Measurements from ENCODE around the gene MORN1.
A peak's percentile ranks its signal among the peaks of the same experiment; 100 is the strongest.

MORN1 gene

DNA sequence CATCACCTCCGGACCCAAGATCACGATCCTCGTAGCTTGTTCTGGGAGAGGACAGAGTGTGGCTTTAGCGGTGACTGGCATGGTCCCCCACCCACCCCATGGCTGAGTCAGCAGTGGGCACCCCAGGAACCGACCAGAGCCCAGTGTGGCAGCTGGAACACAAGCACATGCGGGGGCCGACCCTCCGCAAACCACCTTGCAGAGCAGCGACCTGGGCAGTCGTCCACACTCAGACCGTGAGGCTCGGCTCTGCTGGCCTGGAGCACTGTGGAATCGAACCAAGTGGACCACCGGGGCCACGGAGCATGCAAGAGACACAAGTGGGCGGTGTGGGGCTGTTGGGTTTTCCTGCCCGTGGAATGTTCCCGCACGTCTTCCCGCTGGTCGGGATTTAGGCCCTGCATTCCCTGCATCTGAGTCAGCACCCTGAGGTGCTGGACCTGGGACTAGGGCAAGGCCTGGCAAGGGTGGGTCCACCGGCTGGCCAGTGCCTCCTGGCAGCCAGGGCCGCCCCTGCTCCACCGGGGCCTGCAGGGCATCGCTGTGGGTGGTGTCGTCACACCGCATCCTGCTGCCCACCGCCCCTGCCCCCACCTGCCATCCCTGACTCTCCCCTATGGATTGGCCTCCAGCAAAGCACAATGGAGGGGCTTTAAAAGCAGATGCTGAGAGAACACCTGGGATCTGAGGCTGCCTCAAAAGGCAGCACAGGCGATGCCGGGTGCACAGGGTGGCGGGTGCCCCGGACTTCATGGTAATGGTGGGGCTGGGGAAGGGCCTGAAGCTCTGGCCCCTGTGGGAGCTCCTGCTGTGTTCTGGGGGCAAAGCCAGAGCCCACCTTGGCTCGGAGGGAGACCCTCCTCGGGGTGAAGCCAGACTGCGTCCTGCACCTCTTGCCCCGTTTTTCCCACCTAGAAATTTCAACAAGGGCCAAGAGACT lies 18.5 kb downstream of the MORN1 start:
- no peak for DNase-seq

DNA sequence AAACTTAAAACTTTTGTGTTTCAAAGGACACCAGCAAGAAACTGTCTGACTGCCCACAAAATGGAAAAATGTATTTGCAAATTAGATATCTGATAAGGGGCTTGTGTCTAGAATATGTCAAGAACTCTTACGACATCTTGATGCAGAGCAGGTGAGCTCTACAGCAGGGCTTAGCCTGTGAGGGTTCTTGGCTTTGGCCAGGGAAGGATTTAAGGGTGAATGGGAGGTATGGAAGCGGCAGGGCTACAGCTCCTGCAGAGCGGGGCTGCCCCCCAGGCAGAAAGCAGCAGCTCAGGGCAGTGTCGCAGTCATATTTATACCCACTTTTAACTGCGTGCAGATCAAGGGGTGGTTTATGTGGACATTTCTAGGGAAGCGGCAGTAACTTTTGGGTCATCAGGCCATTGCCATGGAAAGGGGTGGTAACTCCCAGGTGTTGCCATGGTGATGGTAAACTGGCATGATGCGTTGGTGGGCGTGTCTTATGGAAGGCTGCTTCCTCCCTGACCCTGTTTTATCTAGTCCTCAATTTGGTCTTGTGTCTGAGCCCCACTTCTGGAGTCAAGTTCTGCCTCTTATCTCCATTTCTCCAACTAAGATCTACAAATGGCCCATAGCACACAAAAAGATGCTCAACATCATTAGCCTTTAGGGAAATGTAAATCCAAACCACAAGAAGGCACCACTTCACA lies 23.2 kb downstream of the MORN1 start:
- DNase-seq = no peak

DNA sequence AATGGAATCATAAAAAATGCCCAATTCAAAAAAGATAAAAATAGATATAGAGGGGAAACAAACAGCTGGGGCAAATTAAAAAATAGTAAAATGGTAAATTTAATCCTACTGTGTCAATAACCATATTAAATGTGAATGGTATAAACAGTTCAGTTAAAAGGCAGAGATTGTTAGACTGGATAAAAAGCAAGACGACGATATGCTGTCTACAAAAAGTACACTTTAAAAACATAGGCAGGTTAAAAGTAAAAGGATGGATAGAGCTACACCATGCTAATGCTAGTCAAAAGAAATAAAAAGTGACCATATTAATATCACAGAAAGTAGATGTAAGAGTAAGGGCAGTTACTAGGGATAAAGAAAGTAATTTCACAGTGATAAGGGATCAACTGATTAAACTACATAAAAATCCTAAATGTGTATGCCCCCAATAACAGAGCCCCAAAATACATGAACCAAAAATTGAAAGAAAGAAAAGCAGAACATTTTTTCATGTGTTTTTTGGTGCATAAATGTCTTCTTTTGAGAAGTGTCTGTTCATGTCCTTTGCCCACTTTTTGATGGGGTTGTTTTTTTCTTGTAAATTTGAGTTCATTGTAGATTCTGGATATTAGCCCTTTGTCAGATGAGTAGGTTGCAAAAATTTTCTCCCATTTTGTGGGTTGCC lies 27.4 kb downstream of the MORN1 start:
- DNase-seq = no peak

DNA sequence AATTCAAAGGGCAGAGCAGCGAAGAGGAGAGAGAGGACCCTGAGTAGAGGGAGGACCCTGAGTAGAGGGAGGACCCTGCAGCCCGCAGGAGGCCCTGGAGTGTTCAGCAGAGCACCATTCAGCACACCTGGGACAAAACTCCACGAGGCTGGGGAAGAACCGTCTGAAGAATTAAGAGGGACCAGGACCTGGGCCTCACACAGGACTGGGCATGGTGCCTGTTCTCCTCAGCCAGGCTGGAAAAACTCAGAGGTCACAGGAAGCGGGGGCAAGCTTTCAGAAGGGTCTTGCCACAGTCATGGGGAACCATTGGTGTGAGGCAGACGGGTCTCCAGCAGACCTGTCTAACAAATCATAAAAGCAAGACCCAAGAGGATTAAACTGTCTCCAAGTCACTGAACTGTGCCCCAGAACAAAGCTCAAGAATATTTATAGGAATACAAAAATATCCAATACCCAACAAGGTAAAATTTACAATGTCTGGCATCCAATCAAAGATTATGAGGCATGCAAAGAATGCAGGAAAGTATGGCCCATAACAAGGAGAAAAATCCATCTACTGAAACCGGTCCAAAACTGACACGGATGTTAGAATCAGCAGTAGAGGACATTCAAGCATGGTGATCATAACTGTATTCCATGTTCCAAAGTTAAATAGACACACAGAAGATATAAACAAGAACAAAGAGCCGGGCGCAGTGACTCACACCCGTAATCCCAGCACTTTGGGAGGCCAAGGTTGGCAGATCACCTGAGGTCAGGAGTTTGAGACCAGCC lies 30.6 kb downstream of the MORN1 start:
- DNase-seq = peak in 1 of 5 experiments; percentile 0

GRCh38 chr1:2358651-2359640 lies 32.4 kb downstream of the MORN1 start:
- DNase-seq = peak in 1 of 5 experiments; percentile 2

GRCh38 chr1:2358072-2358471 lies 33.3 kb downstream of the MORN1 start:
- DNase-seq = peak in 1 of 5 experiments; percentile 1

DNA sequence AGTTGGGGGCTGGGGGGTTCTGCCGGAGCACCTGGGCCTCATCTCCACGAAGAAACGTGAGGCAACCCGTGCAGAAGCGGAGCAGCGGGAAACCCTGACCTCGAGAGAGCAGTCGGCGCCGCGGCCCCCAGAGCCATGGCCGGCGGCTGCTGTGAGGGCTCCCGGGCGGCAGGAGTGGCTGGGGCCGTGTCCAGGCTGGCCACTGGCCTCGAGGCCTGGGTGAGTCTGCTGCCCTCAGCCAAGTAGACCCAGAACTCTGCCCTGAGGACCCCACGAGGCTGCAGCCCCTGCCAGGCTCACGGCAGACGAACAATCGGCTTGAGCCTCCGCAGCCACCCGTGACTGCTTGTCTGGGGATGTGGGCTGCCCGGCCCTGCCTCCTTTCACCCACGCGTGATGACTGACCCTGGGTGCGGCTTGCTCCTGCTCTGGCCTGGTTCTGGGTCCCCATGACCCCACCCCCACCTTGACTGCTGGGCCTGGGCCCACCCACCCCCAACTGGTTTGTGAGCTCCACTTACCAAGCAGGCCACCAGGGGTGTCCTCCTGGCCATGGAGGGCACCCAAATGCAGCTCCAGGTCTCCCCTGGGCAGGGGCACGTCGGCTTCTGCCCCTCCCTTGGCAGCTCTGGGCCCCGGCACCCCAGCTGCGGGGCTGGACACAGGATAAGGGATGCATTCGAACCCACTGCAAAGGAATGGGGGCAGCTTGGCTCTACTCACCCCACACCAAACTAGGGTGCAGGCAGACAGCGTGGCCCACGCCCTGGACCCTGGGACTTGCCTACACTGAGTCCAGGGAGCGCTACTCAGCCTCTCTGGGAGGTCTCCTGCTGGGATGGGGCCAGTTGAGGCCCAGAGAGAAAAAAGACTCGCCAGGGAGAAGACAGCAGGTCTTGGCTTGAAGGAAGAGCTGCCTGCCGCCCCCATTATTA lies 34.2 kb downstream of the MORN1 start:
- peak in 1 of 5 experiments; percentile 2 for DNase-seq

DNA sequence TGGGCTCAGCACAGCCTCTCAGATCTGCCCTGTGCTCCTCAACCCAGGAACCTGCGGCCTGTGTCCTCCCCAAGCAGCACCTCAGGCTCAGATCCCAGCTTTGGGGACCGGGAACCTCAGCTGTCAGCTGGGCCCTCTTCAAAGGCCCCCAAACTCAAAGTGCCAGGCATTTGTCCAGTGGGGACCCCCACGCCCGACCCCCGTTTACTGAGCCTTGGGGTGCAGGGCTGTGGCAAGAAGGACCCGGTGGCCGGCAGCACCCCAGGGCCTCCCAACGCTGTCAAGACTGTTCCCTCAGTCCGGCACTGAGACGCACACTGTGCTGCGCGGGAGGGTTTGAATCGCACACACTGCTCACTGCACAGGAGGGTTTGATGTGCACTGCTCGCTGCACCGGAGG lies 35.0 kb downstream of the MORN1 start:
- DNase-seq = peak in 1 of 5 experiments; percentile 2

GRCh38 chr1:2355373-2356261 lies 35.7 kb downstream of the MORN1 start:
- peak in 1 of 5 experiments; percentile 2 for DNase-seq

- DNase-seq = peak in 1 of 5 experiments; percentile 2
These were observed 36.6 kb downstream of the MORN1 start for GRCh38 chr1:2354511-2355372.

- DNase-seq = peak in 1 of 5 experiments; percentile 0
These were observed 37.6 kb downstream of the MORN1 start for GRCh38 chr1:2353551-2354438.

GRCh38 chr1:2352897-2353550 lies 38.3 kb downstream of the MORN1 start:
- DNase-seq = no peak

DNA sequence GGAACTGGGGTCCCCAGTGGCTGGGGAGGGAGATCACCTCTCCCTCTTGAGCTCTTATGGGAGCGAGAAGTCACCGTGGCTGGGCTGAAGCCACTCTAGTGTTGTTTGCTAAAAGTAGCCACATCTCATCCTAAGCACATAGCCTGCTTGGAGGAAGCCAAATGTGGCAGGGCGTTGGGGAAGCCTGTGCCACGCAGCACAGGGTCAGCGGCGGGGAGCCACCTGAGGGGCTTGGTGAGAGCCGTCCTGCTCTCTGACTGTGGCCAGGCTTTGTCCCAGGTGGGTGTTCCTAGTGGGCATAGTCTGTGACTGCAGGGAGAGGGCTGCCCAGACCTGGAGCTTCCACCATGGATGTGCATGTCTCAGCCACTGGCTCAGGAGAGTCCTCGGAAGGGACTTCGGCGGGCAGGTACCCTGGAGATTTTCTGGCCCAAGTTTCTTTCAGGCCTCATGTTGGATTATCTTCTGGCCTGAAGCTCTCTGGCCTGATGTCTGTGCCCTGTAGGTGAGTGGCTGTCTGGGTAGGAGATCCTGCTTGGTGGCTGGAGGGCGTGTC lies 38.9 kb downstream of the MORN1 start:
- DNase-seq = no peak

GRCh38 chr1:2351723-2352122 lies 39.6 kb downstream of the MORN1 start:
- peak in 1 of 5 experiments; percentile 1 for DNase-seq

GRCh38 chr1:2350911-2351655 lies 40.3 kb downstream of the MORN1 start:
- peak in 1 of 5 experiments; percentile 3 for DNase-seq
